Right kidney (tissue), 1 donor: ENCODE results near the gene UGT1A1.

Experiments
- DNase-seq: peaks from one replicate; pipeline ENCODE4 v3.0.0-alpha.2; 2016

UGT1A1 gene

DNA sequence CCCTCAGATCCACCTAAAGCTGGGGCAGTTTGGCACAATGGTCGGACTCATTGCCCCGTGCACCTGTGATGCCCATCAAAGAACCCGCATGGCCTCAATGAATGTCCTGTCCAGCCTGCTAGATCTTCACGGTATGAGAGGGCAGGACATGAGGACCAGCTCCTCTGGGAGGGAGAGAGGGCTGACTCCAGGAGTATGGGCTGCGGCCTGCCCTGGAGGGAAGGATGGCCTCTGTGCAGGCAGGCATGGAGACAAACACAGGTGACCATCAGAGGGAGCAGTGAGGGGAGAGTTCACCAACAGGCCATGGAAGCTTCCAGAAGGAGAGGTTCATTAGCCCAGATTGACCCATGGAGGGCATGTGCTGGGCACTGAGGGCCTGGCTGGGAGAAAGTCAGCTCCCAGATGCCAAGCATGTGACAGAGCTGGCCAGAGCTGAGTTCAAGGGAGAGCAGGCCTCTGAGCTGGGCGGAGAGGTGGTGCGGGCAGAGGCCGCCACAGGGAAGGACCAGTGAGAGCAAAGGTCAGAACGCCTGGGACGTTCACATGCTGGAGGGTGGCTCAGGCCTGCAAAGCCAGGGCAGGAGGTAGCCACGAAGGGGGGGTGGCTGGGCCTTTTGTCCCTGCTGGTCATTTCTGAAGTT, 58.0 kb downstream of the UGT1A1 start:
- no peak for DNase-seq

DNA sequence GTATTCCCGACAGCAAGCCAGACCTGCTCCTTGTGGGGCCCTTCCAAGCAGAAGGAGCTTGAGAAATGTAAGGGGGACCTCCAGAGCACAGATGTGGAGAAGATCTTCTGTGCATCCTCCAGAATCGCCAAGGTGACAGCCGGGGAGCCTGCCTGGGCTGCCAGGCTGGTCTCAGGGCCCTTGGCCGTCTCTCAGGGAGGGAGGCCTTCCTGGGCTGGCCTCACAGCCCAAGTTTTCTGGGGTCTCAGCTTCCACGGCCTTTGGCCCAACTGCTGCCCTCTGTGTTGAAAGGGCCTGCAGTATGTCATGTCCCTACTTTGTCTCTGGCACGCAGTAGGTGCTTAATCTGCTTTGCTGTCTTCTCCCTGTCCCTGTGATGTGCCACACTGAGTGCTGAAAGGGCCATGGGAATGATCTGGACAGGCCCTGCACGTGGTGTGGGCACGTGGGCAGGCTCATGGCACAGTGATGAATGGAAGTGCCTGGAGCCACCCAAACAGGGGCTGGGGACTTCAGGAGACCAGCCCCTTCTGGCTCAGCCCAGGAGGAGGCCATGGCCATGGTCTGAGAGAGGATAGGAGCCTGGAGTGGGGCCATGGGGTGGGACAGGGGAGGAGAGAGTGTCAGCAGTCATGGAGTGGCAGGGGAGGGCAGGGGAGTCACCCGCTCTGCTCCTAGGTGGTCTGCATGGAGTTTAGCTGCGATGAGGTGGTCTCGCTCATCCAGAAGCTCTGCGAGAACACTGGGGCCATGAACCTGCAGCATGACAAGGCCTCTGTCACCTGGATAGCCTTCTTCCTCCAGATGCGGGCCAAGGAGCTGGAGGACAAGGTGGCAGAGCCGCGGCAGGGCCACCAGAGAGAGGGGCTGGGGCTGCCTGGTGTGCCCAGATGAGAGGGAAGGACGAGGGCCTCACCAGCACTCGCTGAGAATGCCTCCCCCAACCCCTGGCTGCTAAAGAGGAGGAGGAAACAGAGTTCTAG, 58.9 kb downstream of the UGT1A1 start:
- DNase-seq, result no peak

DNA sequence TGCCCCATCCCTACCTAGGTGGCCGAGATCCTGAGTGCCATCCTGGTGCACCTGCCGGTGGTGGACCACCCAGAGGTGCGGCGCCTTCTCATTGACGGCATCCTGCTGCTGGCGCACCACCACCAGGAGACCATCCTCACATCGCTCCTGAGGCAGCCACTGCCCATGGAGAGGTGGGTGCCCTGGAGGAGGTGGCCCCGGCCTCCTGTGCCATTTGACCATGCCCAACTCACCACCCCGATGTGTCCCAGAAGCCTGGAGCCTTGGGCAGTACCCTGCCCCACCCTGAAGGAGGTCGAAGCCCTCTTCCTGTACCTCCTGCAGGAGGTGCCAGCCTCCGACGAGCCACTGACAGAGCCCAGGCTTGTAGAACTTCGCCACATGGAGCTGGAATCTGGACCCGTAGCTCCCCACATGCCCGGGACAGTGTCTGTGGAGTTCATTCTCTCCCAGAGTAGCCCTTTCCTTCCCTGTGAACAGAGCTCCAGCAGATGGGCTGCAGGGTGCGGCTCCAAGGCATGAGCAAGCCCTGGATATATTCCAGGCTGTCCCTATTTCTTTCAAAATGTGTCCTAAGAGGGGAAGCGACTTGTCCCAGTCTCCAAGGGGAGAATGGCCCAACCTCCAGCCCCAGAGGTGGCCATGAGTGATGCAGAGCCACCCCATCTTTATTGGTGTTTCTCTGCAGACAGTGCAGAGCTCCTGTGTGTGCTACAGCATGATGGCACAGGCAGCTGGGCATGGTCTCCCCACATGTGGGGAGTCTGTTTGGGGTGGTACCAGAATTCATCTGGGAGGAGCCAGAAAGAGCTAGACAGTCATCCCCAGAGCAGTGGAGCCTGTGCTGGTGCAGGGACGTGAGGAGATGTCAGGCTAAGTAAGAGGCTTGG, 60.1 kb downstream of the UGT1A1 start:
- no peak for DNase-seq

DNA sequence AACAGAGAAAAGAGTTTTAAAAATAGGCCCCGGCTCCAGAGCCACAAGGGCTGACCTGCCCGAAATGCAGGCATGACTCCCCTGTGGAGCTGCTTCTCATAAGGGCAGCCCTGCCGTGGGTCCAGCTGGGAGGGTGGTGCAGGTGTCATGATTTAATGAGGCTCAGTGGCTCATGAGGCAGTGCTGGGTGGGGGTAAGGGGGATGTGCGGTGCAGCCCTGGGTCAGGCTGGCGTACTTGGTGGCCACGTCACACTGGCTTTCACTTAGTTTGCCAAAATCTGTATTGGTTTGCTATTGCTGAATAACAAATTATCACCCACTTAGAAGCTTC, 60.7 kb downstream of the UGT1A1 start:
- no peak for DNase-seq

DNA sequence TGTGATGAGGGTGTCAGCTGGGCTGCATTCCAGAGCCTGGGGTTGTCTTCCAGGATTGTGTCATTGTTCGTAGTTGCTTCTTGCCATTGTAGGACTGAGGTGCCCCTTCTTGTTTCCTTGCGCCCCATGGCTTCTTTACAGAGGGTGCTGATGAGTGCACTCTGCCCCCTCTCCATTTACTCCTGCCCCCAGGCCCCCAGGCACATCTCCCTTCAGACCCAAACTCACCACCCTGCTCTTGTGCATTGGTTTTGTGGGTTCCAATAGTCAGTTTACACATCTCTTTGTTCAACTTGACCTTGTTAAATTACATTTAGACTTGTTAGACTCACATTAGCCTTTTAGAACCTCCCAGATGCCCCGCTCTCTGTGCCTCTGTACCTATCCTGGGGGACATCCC, 61.1 kb downstream of the UGT1A1 start:
- DNase-seq, result no peak

DNA sequence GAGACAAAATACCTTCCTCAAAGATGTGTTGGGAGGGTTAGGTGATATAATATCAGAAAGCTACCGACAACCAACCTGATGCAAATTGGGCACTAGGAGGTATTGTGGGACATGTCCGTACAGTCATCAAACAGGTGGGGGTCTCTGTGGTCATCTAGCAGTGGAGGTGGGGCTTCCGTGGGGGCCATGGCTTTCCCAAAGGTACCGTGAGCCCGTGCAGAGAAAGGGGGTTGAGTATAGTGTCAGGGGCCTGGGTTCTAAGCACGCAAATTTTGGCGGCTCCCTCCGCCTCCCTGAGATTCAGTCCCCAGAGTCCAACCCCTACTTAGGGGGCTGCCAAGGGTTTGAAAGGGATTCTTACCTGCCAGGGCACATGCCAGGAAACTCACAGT, 61.6 kb downstream of the UGT1A1 start:
- no peak for DNase-seq

DNA sequence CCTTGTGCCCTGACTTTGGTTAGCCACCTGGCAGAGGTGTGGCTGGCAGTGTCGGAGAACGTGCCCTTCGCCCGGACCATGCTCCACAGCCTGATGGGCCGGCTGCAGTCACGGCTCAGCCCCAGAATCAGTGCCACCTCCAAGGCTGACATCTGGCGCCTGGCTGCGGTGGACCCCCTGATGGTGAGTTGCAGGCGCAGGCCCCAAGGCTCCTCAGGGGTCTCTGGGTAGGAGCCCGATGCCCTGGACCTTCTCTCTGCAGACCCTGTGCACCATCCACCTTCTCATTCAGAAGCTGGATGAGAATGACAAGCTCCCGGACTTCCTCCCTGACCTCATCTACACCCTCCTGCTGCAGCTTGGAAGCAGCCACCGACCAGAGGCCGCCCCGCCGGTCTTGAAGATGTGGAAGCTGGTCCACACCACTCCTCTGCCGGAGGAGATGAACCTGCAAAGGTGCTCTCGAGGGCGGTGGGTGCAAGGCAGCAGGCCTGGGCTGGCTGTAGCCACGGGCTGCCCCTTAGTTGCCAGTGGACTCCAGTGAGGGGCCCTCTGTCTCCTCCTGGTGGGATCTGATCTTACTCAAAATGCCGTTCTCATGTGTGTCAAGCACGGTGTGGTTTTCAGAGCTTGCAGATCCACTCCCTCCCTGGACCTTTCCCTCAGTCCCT, 62.2 kb downstream of the UGT1A1 start:
- DNase-seq, result no peak
